Coronary artery (tissue), 2 donors: ENCODE measurements around the gene RPH3AL.

ENCODE experiments used
- DNase-seq: peaks from one replicate; pipeline ENCODE4 v3.0.0-alpha.2; 2017; ENCODE audit warnings: low spot score
- H3K27ac ChIP-seq, 2 donors: fragments of 200-600 bp; sonication (generic); one replicate each; pipeline ENCODE4 v1.5.1; 2016 to 2019
- H3K4me3 ChIP-seq: fragments of 200-600 bp; sonication (generic); 2 replicates; pipeline ENCODE4 v1.5.1; 2016; ENCODE audit warnings: mild to moderate bottlenecking, moderate library complexity
- TF ChIP-seq, protein P1 (sequence below): fragments of 200-600 bp; sonication (generic); IDR thresholded peaks from one replicate; pipeline ENCODE4 v1.5.1; 2019; ENCODE audit warnings: antibody characterized with exemption

The RPH3AL gene

DNA sequence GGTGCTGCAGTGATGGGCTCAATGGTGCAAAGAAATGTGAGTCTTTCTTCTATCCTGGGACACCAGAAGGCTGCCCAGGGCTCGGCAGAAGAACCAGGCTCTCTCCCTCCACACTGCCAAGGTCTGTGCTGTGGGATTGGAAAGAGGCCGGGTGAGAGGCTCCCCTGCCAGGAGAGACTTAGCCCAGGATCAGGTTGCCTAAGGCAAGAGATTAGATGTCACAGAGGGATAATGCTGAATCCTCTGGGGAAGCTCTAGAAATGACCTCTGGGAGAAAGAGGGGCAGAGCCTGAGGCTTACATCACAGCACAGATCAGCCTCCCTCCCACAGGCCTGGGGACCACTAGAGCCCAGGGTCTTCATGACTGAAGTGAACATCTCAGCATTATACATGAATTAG is 165.5 kb downstream of the RPH3AL start:
- no peak for DNase-seq
- Histone ChIP-seq H3K4me3 (no peak overlapping the region), H3K27ac (no peak overlapping the region)
- TF ChIP-seq, protein P1, sequence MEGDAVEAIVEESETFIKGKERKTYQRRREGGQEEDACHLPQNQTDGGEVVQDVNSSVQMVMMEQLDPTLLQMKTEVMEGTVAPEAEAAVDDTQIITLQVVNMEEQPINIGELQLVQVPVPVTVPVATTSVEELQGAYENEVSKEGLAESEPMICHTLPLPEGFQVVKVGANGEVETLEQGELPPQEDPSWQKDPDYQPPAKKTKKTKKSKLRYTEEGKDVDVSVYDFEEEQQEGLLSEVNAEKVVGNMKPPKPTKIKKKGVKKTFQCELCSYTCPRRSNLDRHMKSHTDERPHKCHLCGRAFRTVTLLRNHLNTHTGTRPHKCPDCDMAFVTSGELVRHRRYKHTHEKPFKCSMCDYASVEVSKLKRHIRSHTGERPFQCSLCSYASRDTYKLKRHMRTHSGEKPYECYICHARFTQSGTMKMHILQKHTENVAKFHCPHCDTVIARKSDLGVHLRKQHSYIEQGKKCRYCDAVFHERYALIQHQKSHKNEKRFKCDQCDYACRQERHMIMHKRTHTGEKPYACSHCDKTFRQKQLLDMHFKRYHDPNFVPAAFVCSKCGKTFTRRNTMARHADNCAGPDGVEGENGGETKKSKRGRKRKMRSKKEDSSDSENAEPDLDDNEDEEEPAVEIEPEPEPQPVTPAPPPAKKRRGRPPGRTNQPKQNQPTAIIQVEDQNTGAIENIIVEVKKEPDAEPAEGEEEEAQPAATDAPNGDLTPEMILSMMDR, result no peak

GRCh38 chr17:185445-186138 is 167.0 kb downstream of the RPH3AL start:
- Histone ChIP-seq H3K27ac (no peak overlapping the region), H3K4me3 (no peak overlapping the region)
- no peak for DNase-seq
- TF ChIP-seq, protein P1, result no peak

GRCh38 chr17:183021-183420 is 169.6 kb downstream of the RPH3AL start:
- TF ChIP-seq, protein P1, result no peak
- Histone ChIP-seq H3K4me3 (no peak overlapping the region), H3K27ac (no peak overlapping the region)
- DNase-seq, result no peak

- Histone ChIP-seq H3K27ac (no peak overlapping the region), H3K4me3 (peak overlapping the region; percentile 71)
- TF ChIP-seq, protein P1, result no peak
Measured at GRCh38 chr17:182050-182751, 170.4 kb downstream of the RPH3AL start.

GRCh38 chr17:181245-182049 is 171.2 kb downstream of the RPH3AL start, which contains the start of gene DOC2B:
Gene DOC2B (minus strand): TSS chr17:181650. CDS start chr17:181479, 171 bp downstream.
- Histone ChIP-seq H3K27ac (peak within 1 kb of the TSS in 1 of 2 donors; percentile 31), H3K4me3 (peak within 1 kb of the TSS; percentile 71)
- TF ChIP-seq, protein P1, result no peak
- no peak for DNase-seq

More at GRCh38 chr17:182050-182751, 170.4 kb downstream of the RPH3AL start:
- no peak for DNase-seq

GRCh38 chr17:180381-181244 is 172.0 kb downstream of the RPH3AL start:
- Histone ChIP-seq H3K4me3 (peak overlapping the region; percentile 71), H3K27ac (peak overlapping the region in 1 of 2 donors; percentile 31)
- DNase-seq, result no peak
- TF ChIP-seq, protein P1, result no peak
